MV-4-11 (cell line): ENCODE measurements around the gene TAS2R10.
"Not testable (repeated sequence)": the region's sequence is repeated elsewhere in the genome, so short reads cannot be mapped to it uniquely, and the experiment has no call there.

Source experiments
- DNase-seq: peaks from one replicate; lab custom pipeline; 2025; lab: John Stamatoyannopoulos, UW

TAS2R10 gene, protein sequence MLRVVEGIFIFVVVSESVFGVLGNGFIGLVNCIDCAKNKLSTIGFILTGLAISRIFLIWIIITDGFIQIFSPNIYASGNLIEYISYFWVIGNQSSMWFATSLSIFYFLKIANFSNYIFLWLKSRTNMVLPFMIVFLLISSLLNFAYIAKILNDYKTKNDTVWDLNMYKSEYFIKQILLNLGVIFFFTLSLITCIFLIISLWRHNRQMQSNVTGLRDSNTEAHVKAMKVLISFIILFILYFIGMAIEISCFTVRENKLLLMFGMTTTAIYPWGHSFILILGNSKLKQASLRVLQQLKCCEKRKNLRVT

DNA sequence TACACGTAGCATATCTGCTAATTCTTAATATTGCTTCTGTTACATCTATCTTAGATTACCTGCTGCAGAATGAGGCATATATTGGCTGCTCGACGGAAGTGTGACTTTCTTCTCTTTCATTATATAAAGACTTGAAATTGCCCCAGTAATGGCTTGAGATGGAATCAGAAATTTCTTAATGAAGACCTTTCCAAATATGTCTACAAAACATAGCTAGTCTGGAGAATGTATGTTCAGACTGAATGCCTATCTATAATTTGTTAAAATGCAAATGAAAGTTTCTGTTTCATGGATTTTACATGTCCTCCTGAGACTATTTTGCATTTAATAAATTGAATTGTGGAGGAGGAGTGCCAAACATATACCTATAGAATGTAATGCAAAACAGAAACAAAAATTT lies at the start of gene TAS2R10:
Gene TAS2R10 (minus strand): TSS at position 101 of the 400 bp plus-strand sequence. CDS start 89 bp downstream, at position 12.
- DNase-seq = no peak

DNA sequence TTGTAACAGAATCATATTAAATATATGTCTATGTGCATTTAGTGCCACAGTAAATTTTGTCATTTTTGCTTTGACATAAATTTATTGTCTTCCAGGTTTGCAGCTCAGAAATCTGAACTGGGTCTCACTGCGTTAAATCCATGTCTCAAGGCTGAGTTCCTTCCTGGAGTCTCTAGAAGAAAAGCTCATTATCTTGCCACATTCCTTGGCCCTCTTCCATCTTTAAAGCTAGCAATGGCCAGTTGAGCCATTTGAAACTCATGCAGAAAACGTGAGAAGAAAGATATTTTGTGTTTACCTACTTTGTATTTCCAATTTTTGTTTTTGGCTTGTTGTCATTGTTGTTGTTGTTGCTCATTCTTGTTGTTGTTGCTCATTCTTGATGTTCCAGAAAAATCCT lies 47.2 kb upstream of the TAS2R10 start:
- DNase-seq = no peak

DNA sequence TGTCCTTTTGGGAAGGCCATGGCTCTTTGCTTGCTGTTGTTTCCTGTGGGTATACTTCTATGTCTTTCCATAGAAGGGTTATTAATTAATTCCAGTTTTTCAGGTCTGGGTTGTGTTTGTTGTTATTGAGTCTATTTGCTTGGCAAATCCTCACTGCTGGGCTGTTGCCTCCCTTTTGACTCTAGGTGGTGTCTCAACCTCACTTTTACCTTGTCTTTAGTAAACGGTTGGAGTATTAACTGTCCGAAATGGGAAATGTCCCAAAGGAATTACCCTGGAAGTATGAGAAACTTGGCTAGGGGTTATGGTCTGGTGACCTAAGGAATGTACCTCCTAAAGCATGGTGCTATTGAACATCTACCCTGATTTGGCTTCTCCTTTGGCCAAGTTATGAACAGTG lies 41.2 kb upstream of the TAS2R10 start:
- DNase-seq = no peak

DNA sequence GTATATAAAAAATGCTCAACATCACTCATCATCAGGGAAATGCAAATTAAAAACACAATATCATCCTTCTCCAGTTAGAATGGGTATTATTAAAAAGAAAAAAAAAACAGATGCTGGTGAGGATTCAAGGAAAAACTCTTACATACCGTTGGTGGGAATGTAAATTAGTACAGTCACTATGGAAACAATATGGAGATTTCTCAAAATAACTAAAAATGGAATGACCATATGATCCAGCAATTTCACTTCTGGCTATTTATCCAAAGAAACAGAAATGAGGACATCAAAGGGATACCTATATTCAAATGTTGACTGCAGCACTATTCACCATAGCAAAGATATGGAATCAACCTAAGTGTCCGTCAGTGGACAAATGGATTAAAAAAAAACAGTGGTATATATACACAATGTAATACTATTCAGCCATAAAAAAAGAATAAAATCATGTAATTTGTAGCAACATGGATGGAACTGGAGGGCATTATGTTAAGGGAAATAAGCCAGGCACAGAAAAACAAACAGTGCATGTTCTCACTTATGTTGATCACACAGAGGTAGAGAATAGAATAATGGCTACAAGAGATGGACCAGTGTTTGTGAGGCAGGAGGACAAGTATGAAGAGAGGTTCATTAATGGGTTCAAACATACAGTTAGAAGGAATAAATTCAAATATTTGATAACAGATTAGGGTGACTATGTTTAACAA lies 37.5 kb upstream of the TAS2R10 start:
- no peak for DNase-seq

DNA sequence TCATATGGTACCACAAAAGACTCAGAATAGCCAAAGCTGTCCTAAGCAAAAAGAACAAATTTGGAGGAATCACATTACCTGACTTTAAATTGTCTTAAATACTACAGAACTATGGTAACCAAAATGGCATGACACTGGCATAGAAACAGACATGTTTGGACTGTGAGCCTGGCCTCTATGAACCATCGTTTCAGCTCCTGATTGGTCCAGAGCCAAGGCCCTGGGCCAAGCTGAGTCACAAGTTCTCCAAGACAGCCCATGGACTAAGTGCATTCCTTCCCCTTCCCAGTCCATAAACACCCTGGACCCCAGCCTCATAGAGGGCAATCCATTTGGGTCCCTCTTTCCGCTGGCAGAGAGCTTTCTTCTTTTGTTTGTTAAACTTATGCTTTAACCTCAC lies 35.2 kb upstream of the TAS2R10 start:
- DNase-seq = no peak

DNA sequence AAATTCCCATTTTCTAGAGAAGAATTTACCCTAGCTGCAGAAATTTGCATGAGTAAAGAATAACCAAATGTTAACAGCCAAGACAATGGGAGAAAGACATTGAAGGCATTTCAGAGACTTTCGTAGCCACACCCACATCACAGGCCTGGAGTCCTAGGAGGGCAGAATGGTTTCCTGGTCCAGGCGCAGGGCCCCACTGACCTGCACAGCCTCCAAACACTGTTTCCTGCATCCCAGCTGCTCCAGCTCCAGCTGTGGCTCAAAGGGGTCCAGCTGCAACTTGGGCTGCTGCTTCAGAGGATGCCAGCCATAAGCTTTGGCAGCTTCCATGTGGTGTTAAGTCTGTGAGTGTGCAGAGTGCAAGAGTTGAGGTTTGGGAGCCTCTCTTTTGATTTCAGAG lies 29.6 kb upstream of the TAS2R10 start:
- no peak for DNase-seq

DNA sequence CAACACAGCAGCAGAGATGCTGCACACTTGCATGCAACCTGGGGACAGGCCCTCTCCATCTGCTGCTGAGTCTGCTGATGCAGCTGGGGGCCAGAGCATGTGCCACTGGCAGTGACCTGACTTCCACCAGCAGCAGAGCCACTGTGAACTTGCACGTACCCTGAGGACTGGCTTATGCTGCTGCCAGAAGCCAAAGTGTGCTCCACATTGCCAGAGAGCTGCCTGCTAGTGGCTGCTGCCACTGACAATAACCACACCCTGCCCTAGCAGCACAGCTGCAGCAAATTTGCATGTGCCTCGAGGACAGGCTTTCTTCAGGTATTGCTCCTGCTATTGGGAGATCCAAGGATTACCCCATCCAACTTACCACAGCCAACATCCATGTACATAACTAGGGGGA lies 27.6 kb upstream of the TAS2R10 start:
- DNase-seq = no peak

DNA sequence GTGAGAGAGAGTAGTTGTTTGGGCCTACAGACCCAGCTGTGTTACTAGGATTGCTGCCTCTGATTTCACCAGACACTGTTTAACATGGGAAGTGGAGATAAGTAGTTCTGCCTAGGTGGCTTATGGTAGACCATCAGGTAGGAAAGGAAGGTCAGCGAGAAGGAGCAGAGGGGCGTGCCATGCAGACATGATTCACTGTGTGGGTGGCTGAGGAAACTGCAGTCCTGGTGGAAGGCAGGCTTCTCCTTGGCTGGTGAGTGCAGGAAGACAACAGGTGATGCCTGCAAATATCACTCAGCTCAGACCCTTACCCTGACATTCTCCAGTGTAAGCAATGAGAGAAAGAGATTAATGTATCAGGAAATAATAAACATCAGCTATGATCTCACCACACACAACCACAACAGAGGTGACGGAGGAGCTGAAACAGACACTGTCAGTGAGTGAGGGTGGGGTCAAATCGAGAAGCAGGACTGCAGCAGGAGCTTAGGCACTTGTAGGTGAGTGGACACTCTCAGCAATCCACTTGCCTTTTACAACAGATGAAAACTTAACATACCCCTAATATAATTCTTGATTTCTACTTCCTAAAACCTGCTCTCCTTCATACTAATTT lies 25.2 kb upstream of the TAS2R10 start:
- DNase-seq = no peak

DNA sequence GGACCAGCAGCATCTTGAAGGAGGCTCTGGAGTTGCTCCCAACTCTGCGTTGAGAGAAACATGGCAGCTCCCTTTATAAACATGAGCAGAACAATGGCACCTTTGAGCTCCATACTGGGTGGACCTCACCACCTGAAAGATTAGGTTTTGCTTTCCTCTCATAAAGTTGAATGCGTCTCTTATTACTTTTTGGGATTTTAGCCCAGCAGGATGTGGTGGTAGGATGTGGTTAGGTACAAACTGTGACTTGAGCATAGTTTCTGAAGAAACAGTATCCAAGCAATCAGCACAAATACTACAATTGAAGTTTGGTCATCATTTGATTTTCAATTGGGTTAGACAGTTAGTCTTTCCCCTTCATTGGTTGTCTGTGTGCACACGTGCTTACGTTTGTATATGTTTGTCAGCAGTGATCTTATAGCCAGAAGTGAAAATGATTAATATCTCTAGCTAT lies 23.3 kb upstream of the TAS2R10 start, which contains the start of gene PRR4:
Gene PRR4 (minus strand): TSS at position 51 of the 454 bp plus-strand sequence. CDS start 38 bp downstream, at position 13.
- no peak for DNase-seq

DNA sequence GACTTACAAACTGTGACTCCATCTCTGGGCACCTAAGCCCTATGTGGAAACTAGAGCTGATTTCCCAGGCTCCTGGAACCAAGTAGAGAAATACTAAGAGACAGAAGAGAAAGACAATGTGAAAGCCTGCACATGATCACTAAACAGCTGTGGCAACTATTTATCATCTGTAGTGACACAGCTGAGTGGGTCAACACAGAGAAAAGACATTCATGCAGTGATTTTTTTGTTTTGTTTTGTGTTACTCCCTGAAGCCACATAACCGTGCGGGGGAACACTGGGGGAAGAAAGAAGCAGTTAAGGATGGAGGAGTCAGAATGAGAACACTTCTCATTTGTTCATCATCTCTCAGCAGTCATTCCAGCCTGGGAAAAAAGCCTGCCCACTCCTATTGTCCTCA lies 21.6 kb upstream of the TAS2R10 start:
- DNase-seq = no peak

DNA sequence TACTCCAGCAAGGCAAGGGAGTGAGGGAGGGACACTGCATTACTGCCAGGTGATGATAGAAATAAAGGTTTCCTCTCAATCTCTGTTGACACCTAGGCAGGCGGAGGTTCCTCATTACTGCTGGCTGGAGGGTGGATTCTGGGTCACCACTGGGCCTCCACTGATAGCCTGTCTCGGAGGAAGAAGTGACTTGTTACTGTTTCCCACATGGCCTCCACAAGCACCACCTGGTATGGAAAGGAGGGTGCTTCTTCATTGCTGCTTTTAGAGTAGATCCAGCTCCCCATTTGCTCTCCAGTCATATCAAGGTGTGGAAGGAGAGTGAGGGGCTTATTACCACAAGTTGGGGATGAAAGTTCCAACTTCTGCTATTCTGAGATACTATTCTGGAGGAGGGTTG lies 16.7 kb upstream of the TAS2R10 start:
- DNase-seq = no peak

DNA sequence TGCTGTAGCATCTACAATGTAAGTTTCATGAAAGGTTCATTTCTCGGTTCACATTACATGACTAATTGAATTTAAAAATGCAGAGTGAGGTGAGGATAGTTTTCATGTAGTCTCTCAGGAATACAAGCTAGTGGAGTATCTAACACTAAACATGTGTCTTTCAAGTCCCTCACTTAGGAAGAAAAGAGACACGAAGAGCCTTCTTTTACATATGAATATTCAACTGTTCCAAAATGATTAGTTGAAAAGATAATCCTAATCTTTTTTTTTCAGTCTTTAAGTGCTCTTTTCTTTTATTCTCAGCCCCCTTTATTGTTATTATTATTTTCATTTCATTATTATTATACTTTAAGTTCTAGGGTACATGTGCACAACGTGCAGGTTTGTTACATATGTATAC lies 12.3 kb upstream of the TAS2R10 start:
- DNase-seq = no peak

DNA sequence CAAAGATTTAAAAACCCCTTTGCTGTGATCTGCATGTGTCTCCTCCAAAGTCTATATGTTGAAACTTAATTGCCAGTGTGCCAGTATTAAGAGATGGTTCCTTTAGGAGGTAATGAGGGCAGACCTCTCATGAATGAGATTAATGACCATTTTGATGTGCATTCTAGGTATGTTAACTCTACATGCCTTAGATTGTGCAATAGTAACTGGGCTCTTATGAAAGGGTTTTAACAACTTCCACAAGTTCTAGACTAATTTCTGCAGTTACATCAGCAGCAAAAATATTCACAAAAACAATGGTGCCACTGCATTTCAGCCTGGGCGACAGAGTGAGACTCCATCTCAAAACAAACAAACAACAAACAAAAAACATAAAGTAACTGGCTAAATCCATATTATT lies 3.8 kb upstream of the TAS2R10 start:
- no peak for DNase-seq

DNA sequence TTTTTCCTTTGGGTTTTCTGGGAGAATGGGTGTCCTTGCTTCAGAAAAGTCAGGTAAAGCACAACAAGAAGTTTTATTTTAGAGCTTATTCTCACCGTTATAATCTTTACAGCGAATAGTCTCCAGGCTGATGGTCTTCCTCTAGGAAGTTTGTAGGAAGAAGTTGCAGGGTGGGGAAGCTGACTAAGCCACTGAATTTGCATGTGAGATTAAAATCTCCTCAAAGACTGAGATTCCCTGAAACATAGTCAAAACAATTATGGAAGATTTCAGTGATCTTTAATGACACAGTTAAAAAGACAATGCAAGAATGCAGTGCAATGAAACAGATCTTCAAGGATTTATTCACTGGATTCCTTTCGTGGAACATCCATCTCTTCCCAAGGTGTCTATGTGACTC lies 1.2 kb downstream of the TAS2R10 start:
- DNase-seq = no peak

DNA sequence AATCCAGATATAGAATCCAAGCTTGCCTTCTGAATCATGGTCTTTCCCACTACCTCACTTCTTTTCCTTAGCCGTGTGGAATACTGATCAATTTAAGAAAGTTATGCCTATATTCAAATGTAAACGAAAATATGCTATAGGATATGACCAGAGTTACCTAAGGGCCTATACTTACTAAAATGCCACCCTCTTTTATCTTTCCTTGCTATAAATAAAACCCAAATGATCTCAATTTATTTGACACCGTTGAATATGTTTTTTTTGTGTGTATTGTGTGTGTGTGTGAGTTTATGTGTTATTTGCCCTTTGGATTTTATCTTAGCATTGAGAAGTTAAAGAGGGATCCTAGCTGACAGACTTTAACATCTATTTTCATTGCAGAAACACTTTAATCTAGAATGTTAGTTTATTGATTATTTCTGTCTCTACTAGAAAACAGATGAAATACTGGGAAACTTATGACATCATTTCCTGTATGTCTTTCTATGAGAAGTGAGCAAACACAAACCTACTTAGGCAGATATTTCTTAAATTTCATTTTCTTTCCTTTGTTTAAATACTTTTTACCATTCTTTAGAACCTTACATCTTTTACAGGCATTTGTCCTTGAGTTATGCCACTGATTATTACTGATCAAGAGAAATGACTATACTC lies 14.1 kb downstream of the TAS2R10 start:
- DNase-seq = no peak

DNA sequence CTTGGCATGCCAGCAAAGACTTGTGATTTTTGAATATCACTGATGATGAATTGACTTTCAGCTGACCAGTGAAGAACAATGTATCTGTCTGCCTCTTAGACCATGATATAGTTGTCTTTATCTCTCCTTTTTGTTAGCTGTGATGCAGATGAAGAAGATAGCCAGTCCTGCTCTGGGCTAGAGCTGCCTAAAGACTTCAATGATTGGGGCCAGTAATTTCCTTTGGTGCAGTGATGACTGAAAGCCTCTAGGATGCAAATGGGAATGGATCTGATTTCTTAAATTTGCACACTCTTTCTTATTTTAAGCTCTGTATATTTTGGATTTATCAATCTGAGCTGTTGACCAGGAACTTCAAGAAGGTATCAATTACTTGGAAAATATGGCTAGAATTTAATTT lies 16.1 kb downstream of the TAS2R10 start, which contains the start of gene TAS2R9:
Gene TAS2R9 (minus strand): TSS at position 101 of the 400 bp plus-strand sequence. CDS start 93 bp downstream, at position 8.
- no peak for DNase-seq

DNA sequence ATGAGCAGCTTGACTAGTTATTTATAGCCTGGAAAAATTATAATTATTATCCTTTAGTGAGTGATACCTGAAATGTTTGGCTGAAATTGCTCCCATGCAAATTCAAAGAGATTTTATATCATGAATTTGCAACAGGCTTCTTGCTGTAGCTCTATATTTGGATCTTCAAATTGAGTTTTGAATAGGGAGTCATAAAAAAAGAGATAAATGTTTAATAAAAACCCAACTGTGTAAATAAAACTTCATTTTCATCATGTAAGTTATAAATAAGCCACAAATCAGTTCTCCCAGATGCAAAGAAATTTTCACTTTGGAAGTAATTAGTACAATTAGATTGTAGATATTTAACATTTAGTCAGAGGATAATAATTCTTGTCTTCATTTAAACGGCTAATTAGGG lies 19.0 kb downstream of the TAS2R10 start, which contains the start of gene TAS2R8:
Gene TAS2R8 (minus strand): TSS at position 101 of the 400 bp plus-strand sequence. CDS start 306 bp downstream, outside the sequence.
- no peak for DNase-seq

DNA sequence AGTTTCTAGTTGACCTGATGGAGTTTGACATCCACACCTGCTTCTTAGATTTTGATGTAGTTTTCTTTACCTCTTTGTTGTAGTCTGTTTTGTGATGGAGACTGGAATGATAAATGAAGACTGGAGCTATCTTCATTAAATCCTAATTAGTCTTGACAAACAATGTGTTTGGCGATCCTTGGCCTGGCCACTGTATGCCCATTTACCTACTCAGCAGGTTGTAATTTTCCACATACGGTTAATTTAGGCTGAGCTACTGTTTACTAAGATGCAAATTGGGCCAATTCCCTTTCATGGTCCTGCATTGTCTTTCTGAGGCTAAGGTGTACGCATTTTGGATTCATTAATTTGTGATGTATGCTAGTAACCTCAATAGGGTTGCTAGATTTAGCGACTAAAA lies 23.6 kb downstream of the TAS2R10 start, which contains the start of gene TAS2R7:
Gene TAS2R7 (minus strand): TSS at position 41 of the 400 bp plus-strand sequence. CDS start 57 bp downstream, outside the sequence.
- no peak for DNase-seq

DNA sequence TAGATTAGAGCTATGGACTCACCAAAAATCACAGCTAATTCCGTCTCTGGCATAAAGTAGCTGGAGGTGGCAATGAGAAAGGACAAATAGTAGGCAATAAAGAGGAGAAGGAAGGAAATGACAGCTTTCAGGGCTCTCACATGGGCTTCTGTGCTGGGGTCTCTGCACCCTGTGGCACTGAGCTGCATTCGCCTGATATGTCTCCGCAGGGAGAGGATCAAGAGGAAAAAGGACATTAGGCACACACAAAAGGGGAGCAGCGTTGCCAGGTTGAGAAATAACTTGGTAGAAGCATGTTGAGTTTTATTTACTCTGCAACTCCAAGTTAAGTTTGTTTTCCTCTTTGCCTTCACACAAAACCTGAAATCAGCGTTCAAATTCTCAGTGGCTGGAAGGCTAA lies 24.4 kb downstream of the TAS2R10 start:
- DNase-seq = no peak

DNA sequence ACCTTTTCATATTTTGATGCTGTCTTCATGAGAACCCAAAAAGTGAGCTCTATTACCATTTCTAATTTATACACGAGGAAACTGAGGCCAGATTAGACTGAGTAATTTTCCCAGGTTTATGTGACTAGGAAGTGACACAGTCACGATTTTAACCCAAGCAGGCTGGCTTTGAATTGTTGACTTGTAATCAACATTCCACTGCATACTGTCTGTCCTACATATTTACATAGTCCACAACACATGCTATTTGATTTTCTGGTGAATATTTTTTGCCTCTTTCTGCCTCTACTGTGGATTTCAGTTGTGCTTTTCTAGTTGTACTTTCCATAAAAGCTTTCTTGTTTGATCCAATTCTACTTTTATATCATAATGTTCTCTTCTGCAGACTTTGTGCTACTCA lies 31.9 kb downstream of the TAS2R10 start:
- no peak for DNase-seq

DNA sequence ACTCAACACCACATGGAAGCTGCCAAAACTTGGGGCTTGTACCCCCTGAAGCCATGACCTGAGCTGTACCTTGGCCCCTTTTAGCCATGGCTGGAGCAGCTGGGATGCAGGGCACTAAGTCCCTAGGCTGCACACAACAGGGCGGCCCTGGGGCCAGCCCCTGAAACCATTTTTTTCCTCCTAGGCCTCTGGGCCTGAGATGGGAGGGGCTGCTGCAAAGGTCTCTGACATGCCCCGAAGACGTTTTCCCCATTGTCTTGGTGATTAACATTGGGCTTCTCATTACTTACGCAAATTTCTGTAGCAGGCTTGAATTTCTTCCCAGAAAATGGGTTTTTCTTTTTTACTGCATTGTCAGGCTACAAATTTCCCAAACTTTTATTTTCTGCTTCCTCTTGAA lies 34.4 kb downstream of the TAS2R10 start:
- DNase-seq = not testable (repeated sequence)

DNA sequence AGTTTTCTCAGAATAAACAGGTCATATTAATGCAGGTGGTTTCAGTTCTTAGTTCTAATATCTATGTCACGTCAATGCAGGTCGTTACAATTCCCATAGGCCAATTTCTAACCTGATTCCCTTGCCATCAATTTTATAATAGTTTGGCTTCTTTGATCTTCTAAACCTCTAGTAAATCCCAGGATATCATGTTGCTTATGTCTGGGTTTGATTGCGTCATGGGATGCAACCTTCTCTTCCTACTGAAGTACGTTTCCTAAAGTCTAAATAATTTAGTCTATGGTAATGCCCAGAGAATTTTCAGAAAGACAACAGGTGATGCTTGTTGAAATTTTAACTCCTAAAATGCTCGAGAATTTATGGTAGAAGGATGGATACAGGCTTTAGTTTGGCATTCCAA lies 42.9 kb downstream of the TAS2R10 start:
- DNase-seq = no peak
